HepG2 (cell line): ENCODE results near the gene EIF3M. TPM values are rescaled to one million over a fixed set of nuclear protein-coding genes. Genes with fewer than 3 reads are reported as not detected.

Experiments used
- AGO2 ChIP-seq: fragments of 200-400 bp; formaldehyde crosslinking; optimal IDR thresholded peaks from 2 replicates; pipeline ENCODE3; 2017; ENCODE audit warnings: mild to moderate bottlenecking, low read depth, low read length, moderate library complexity
- DNMT1 ChIP-seq: sonication (generic); formaldehyde crosslinking; IDR thresholded peaks from 2 replicates; pipeline ENCODE4 v1.5.1; 2020; ENCODE audit warnings: mild to moderate bottlenecking, missing genetic modification reagents
- DR1 ChIP-seq: sonication (generic); formaldehyde crosslinking; IDR thresholded peaks from 2 replicates; pipeline ENCODE4 v1.8.0; 2021; ENCODE audit warnings: mild to moderate bottlenecking, missing genetic modification reagents, inconsistent platforms
- HNRNPL ChIP-seq: fragments of 200-400 bp; formaldehyde crosslinking; IDR thresholded peaks from 2 replicates; pipeline ENCODE4 v1.6.1; 2017; ENCODE audit warnings: mild to moderate bottlenecking, low read depth, low read length
- MTA3 ChIP-seq: sonication (generic); formaldehyde crosslinking; IDR thresholded peaks from 2 replicates; pipeline ENCODE4 v1.4.0; 2020; ENCODE audit warnings: missing genetic modification reagents
- MYNN ChIP-seq: sonication (generic); formaldehyde crosslinking; IDR thresholded peaks from 2 replicates; pipeline ENCODE4 v1.4.0; 2020; ENCODE audit warnings: mild to moderate bottlenecking, low read depth, missing genetic modification reagents
- PITX1 ChIP-seq: sonication (generic); formaldehyde crosslinking; IDR thresholded peaks from 2 replicates; pipeline ENCODE4 v1.5.1; 2020; ENCODE audit warnings: mild to moderate bottlenecking, missing genetic modification reagents
- SIX1 ChIP-seq: sonication (generic); formaldehyde crosslinking; IDR thresholded peaks from 2 replicates; pipeline ENCODE4 v1.4.0; 2020; ENCODE audit warnings: missing genetic modification reagents, borderline replicate concordance
- SRY ChIP-seq: sonication (generic); formaldehyde crosslinking; IDR thresholded peaks from 2 replicates; pipeline ENCODE4 v1.8.0; 2022; ENCODE audit warnings: mild to moderate bottlenecking, missing genetic modification reagents
- ZBTB42 ChIP-seq: sonication (generic); formaldehyde crosslinking; IDR thresholded peaks from 2 replicates; pipeline ENCODE4 v1.5.0; 2020; ENCODE audit warnings: mild to moderate bottlenecking, missing genetic modification reagents
- ZMYM2 ChIP-seq: sonication (generic); formaldehyde crosslinking; IDR thresholded peaks from 2 replicates; pipeline ENCODE4 v1.8.0; 2022; ENCODE audit warnings: mild to moderate bottlenecking, missing genetic modification reagents
- polyA plus RNA-seq, 8 experiments: library from polyadenylated mRNA; depleted of rRNA in 3 of 8; stranded (reverse) in 7 of 8; unstranded in 1 of 8; fragments of >200 nt; fragmentation: Illumina TruSeq in 4 of 8; extraction: Trizol in 4 of 8; gene quantifications; 2 replicates each; pipeline versions ENCODE4 v1.2.1 to v1.2.3, GENCODE V29; 2011 to 2016; ENCODE audit warnings: low read depth in 4 of 8, missing spikeins in 1 of 8, mixed read lengths in 1 of 8; ENCODE audit not compliant: insufficient read depth in 1 of 8
- total RNA-seq, 5 experiments: library from RNA; depleted of rRNA; stranded (reverse); fragments of >200 nt; fragmentation: Illumina TruSeq; extraction: Trizol; gene quantifications; 2 replicates each; pipeline ENCODE4 v1.2.3, GENCODE V29; 2016; ENCODE audit warnings: low read depth in 1 of 5
- TF ChIP-seq, protein P1 (sequence below): sonication (generic); formaldehyde crosslinking; IDR thresholded peaks from 2 replicates; pipeline ENCODE4 v1.4.0; 2020; ENCODE audit warnings: missing genetic modification reagents
- TF ChIP-seq, protein P2 (sequence below): IDR thresholded peaks from 2 replicates; pipeline ENCODE4 v1.6.1; 2016
- TF ChIP-seq, protein P3 (sequence below): IDR thresholded peaks from 2 replicates; pipeline ENCODE4 v1.6.1; 2018; ENCODE audit warnings: missing genetic modification reagents
- TF ChIP-seq, protein P4 (sequence below): sonication (generic); formaldehyde crosslinking; IDR thresholded peaks from one replicate; pipeline ENCODE4 v1.5.1; 2020; ENCODE audit warnings: mild to moderate bottlenecking, missing genetic modification reagents; ENCODE audit errors: not compliant biosample characterization
- TF ChIP-seq, protein P5 (sequence below): sonication (generic); formaldehyde crosslinking; IDR thresholded peaks from 2 replicates; pipeline ENCODE4 v1.4.0; 2020; ENCODE audit warnings: low read depth, mild to moderate bottlenecking, missing genetic modification reagents

EIF3M gene
- total and polyA plus RNA-seq, 2 of the 13 experiments (the other 11 are each of a cell fraction or from before 2014, with no cell fraction given): 279 to 389 TPM

DNA sequence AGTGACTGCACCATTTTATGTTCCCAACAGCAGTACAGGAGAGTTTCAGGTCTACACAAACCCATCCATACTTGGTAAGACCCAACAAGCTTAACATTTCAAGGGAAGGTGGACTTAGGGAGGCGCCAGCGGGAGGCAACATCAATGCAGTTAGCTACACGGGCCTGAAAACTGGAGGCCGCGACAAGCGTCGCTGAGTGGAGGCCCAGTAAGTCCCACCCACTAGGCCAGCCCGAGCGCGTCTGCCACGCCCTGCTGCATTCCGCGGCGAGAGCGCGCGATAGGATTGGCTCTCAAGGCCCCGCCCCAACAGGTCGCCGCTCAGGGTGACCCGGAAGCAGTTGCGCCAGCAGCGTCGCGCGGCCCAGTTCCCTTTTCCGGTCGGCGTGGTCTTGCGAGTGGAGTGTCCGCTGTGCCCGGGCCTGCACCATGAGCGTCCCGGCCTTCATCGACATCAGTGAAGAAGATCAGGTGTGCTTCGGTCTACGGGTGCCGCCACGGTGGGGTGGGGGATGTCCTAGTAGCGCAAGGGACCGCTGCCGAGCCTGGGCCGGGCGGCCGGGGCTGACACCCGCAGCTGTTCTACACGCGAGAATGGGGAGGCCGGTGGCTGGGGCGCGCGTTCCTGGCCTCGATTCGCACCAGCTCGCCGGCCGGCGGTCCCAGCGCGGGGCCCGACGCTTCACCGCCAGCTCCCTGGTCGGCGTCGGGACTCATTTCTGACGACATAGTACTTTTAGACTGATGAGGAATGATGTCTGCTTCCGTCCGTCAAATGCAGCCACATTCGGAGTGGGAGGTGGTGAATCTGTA, at the start of gene EIF3M (continued):
- TF ChIP-seq, protein P1, sequence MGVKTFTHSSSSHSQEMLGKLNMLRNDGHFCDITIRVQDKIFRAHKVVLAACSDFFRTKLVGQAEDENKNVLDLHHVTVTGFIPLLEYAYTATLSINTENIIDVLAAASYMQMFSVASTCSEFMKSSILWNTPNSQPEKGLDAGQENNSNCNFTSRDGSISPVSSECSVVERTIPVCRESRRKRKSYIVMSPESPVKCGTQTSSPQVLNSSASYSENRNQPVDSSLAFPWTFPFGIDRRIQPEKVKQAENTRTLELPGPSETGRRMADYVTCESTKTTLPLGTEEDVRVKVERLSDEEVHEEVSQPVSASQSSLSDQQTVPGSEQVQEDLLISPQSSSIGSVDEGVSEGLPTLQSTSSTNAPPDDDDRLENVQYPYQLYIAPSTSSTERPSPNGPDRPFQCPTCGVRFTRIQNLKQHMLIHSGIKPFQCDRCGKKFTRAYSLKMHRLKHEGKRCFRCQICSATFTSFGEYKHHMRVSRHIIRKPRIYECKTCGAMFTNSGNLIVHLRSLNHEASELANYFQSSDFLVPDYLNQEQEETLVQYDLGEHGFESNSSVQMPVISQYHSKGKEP: 0 out of 2 replicates have a peak, but pooled peaks have one; percentile 78
- TF ChIP-seq, protein P2, sequence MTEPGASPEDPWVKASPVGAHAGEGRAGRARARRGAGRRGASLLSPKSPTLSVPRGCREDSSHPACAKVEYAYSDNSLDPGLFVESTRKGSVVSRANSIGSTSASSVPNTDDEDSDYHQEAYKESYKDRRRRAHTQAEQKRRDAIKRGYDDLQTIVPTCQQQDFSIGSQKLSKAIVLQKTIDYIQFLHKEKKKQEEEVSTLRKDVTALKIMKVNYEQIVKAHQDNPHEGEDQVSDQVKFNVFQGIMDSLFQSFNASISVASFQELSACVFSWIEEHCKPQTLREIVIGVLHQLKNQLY (CRISPR knock-in tag): no peak
- TF ChIP-seq MTA3 (CRISPR knock-in tag) (no peak), DR1 (CRISPR knock-in tag) (peak; percentile 83), AGO2 (peak; percentile 86), ZMYM2 (no peak), ZBTB42 (no peak), SRY (peak; percentile 91; the same call in 1 of the 2 replicates), MYNN (CRISPR knock-in tag) (peak; percentile 24; the same call in 1 of the 2 replicates), DNMT1 (CRISPR knock-in tag) (peak; percentile 95), HNRNPL (0 out of 2 replicates have a peak, but pooled peaks have one; percentile 75), PITX1 (CRISPR knock-in tag) (peak; percentile 49), SIX1 (no peak)
- TF ChIP-seq, protein P3, sequence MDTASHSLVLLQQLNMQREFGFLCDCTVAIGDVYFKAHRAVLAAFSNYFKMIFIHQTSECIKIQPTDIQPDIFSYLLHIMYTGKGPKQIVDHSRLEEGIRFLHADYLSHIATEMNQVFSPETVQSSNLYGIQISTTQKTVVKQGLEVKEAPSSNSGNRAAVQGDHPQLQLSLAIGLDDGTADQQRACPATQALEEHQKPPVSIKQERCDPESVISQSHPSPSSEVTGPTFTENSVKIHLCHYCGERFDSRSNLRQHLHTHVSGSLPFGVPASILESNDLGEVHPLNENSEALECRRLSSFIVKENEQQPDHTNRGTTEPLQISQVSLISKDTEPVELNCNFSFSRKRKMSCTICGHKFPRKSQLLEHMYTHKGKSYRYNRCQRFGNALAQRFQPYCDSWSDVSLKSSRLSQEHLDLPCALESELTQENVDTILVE (CRISPR knock-in tag): no peak; the same call in 1 of the 2 replicates
- TF ChIP-seq, protein P4, sequence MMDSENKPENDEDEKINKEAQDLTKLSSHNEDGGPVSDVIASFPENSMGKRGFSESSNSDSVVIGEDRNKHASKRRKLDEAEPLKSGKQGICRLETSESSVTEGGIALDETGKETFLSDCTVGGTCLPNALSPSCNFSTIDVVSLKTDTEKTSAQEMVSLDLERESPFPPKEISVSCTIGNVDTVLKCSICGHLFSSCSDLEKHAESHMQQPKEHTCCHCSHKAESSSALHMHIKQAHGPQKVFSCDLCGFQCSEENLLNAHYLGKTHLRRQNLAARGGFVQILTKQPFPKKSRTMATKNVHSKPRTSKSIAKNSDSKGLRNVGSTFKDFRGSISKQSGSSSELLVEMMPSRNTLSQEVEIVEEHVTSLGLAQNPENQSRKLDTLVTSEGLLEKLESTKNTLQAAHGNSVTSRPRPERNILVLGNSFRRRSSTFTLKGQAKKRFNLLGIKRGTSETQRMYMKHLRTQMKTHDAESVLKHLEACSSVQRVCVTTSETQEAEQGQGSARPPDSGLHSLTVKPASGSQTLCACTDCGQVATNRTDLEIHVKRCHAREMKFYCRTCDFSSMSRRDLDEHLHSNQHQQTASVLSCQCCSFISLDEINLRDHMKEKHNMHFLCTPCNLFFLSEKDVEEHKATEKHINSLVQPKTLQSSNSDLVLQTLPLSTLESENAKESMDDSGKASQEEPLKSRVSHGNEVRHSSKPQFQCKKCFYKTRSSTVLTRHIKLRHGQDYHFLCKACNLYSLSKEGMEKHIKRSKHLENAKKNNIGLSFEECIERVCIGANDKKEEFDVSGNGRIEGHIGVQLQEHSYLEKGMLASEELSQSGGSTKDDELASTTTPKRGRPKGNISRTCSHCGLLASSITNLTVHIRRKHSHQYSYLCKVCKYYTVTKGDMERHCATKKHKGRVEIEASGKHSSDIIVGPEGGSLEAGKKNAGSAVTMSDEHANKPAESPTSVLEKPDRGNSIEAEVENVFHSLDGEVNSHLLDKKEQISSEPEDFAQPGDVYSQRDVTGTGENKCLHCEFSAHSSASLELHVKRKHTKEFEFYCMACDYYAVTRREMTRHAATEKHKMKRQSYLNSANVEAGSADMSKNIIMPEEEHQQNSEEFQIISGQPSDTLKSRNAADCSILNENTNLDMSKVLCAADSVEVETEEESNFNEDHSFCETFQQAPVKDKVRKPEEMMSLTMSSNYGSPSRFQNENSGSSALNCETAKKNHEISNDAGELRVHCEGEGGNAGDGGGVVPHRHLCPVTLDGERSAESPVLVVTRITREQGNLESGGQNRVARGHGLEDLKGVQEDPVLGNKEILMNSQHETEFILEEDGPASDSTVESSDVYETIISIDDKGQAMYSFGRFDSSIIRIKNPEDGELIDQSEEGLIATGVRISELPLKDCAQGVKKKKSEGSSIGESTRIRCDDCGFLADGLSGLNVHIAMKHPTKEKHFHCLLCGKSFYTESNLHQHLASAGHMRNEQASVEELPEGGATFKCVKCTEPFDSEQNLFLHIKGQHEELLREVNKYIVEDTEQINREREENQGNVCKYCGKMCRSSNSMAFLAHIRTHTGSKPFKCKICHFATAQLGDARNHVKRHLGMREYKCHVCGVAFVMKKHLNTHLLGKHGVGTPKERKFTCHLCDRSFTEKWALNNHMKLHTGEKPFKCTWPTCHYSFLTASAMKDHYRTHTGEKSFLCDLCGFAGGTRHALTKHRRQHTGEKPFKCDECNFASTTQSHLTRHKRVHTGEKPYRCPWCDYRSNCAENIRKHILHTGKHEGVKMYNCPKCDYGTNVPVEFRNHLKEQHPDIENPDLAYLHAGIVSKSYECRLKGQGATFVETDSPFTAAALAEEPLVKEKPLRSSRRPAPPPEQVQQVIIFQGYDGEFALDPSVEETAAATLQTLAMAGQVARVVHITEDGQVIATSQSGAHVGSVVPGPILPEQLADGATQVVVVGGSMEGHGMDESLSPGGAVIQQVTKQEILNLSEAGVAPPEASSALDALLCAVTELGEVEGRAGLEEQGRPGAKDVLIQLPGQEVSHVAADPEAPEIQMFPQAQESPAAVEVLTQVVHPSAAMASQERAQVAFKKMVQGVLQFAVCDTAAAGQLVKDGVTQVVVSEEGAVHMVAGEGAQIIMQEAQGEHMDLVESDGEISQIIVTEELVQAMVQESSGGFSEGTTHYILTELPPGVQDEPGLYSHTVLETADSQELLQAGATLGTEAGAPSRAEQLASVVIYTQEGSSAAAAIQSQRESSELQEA: peak; percentile 47
- TF ChIP-seq, protein P5, sequence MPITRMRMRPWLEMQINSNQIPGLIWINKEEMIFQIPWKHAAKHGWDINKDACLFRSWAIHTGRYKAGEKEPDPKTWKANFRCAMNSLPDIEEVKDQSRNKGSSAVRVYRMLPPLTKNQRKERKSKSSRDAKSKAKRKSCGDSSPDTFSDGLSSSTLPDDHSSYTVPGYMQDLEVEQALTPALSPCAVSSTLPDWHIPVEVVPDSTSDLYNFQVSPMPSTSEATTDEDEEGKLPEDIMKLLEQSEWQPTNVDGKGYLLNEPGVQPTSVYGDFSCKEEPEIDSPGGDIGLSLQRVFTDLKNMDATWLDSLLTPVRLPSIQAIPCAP (CRISPR knock-in tag): no peak
